Iris pigment epithelial cell (primary cell): ENCODE data around the gene BEST2.
A peak's percentile ranks its signal among the peaks of the same experiment; 100 is the strongest.
"Not testable (repeated sequence)": the region's sequence is repeated elsewhere in the genome, so short reads cannot be mapped to it uniquely, and the experiment has no call there.

Source experiments
- DNase-seq: peaks from one replicate; pipeline ENCODE4 v3.0.0-alpha.2; 2011; ENCODE audit warnings: low read depth

The BEST2 gene

GRCh38 chr19:12751635-12752034, at the start of gene BEST2:
TSS of gene BEST2 (plus strand) at chr19:12751791. CDS start at chr19:12752593, 802 bp downstream.
- no peak for DNase-seq

- peak; percentile 47 for DNase-seq
Observed at GRCh38 chr19:12703046-12703445, 48.5 kb upstream of the BEST2 start.

GRCh38 chr19:12705169-12705568, 46.4 kb upstream of the BEST2 start:
- no peak for DNase-seq

GRCh38 chr19:12705654-12706331, 45.8 kb upstream of the BEST2 start:
- no peak for DNase-seq

GRCh38 chr19:12706332-12706718, 45.3 kb upstream of the BEST2 start:
- DNase-seq, result no peak

GRCh38 chr19:12708641-12709040, 43.0 kb upstream of the BEST2 start:
- DNase-seq, result no peak

- DNase-seq, result no peak
Observed at GRCh38 chr19:12711187-12711586, 40.4 kb upstream of the BEST2 start.

GRCh38 chr19:12712077-12712476, 39.5 kb upstream of the BEST2 start:
- not testable (repeated sequence) for DNase-seq

- not testable (repeated sequence) for DNase-seq
Observed at GRCh38 chr19:12713304-12713703, 38.3 kb upstream of the BEST2 start.

GRCh38 chr19:12715102-12715501, 36.5 kb upstream of the BEST2 start:
- DNase-seq, result no peak

- DNase-seq, result no peak
Observed at GRCh38 chr19:12715929-12716328, 35.7 kb upstream of the BEST2 start.

GRCh38 chr19:12720296-12720695, 31.3 kb upstream of the BEST2 start:
- DNase-seq, result no peak

GRCh38 chr19:12720851-12721655, 30.5 kb upstream of the BEST2 start:
- peak; percentile 42 for DNase-seq

GRCh38 chr19:12721656-12722565, 29.7 kb upstream of the BEST2 start:
- DNase-seq, result peak; percentile 88

GRCh38 chr19:12722566-12723380, 28.8 kb upstream of the BEST2 start:
- peak; percentile 99 for DNase-seq

- peak; percentile 30 for DNase-seq
Observed at GRCh38 chr19:12723381-12723640, 28.3 kb upstream of the BEST2 start.

- DNase-seq, result peak; percentile 71
Observed at GRCh38 chr19:12723641-12724426, 27.8 kb upstream of the BEST2 start, which contains the start of gene TNPO2. TSS of gene TNPO2 (minus strand) at chr19:12723932. CDS start at chr19:12720977, 2,955 bp downstream.

GRCh38 chr19:12725612-12726011, 26.0 kb upstream of the BEST2 start:
- not testable (repeated sequence) for DNase-seq

GRCh38 chr19:12726988-12727316, 24.6 kb upstream of the BEST2 start:
- no peak for DNase-seq

GRCh38 chr19:12727745-12728433, 23.7 kb upstream of the BEST2 start:
- DNase-seq, result no peak
